SU-DHL-6 (cell line): ENCODE measurements around the gene OR6M1.

Source experiments
- H2AFZ ChIP-seq: fragments of 200-600 bp; sonication (generic); 2 replicates; pipeline ENCODE4 v1.6.1; 2014; ENCODE audit warnings: low read depth, mild to moderate bottlenecking, moderate library complexity, mixed read lengths, antibody characterized with exemption, low read length; ENCODE audit not compliant: severe bottlenecking
- H3F3A ChIP-seq: fragments of 200-600 bp; shearing (Covaris generic); 2 replicates; pipeline ENCODE4 v1.6.0; 2016; ENCODE audit warnings: antibody characterized with exemption, mild to moderate bottlenecking; ENCODE audit not compliant: insufficient read depth
- H3K27ac ChIP-seq: fragments of 200-600 bp; sonication (generic); 2 replicates; pipeline ENCODE4 v1.5.1; 2016; ENCODE audit warnings: low read depth, mild to moderate bottlenecking, low read length, moderate library complexity, mixed read lengths
- H3K27me3 ChIP-seq: fragments of 200-600 bp; sonication (generic), shearing (Covaris generic); 2 replicates; pipeline ENCODE4 v1.6.0; 2014; ENCODE audit warnings: mild to moderate bottlenecking, low read length
- H3K36me3 ChIP-seq: fragments of 200-600 bp; sonication (generic); 2 replicates; pipeline ENCODE4 v1.6.1; 2014; ENCODE audit warnings: mild to moderate bottlenecking, low read length, mixed read lengths
- H3K4me2 ChIP-seq: fragments of 300-600, 200-600 bp; shearing (Covaris generic), sonication (generic); 2 replicates; pipeline ENCODE4 v1.6.0; 2014; ENCODE audit warnings: low read length, low read depth, mild to moderate bottlenecking; ENCODE audit not compliant: poor library complexity, severe bottlenecking
- H3K4me3 ChIP-seq: fragments of 200-600 bp; sonication (generic); 2 replicates; pipeline ENCODE4 v1.5.1; 2014; ENCODE audit warnings: antibody characterized with exemption, low read length, mild to moderate bottlenecking, mixed read lengths; ENCODE audit not compliant: insufficient read depth, poor library complexity, severe bottlenecking
- H3K79me2 ChIP-seq: fragments of 200-600 bp; sonication (generic); 2 replicates; pipeline ENCODE4 v1.6.1; 2014; ENCODE audit warnings: mild to moderate bottlenecking, low read length, moderate library complexity; ENCODE audit not compliant: insufficient read depth
- H3K9ac ChIP-seq: fragments of 200-600 bp; sonication (generic); 2 replicates; pipeline ENCODE4 v1.7.0; 2014; ENCODE audit warnings: mild to moderate bottlenecking, low read length
- H3K9me2 ChIP-seq: fragments of 200-600 bp; sonication (generic); replicated peaks from 2 replicates; pipeline ENCODE4 v1.6.1; 2014; ENCODE audit warnings: low read length; ENCODE audit not compliant: insufficient read depth
- H3K9me3 ChIP-seq: fragments of 200-600 bp; sonication (generic); 2 replicates; pipeline ENCODE4 v1.6.1; 2014; ENCODE audit warnings: low read length, mixed read lengths; ENCODE audit not compliant: insufficient read depth
- H4K20me1 ChIP-seq: fragments of 200-600 bp; sonication (generic); 2 replicates; pipeline ENCODE4 v1.6.1; 2014; ENCODE audit warnings: low read depth, mild to moderate bottlenecking, antibody characterized with exemption, low read length, moderate library complexity, mixed read lengths
- CTCF ChIP-seq: fragments of 200-600 bp; sonication (generic); IDR thresholded peaks from one replicate; pipeline ENCODE4 v1.5.1; 2017; ENCODE audit warnings: antibody characterized with exemption, mild to moderate bottlenecking, low read length, moderate library complexity; ENCODE audit not compliant: insufficient read depth, poor library complexity, severe bottlenecking
- EZH2phosphoT487 ChIP-seq: fragments of 200-600 bp; sonication (generic), shearing (Covaris generic); conservative IDR thresholded peaks from 2 replicates; pipeline ENCODE4 v1.6.1; 2018; ENCODE audit warnings: mild to moderate bottlenecking, antibody characterized with exemption, low read length, moderate library complexity, mixed read lengths

Gene OR6M1

DNA sequence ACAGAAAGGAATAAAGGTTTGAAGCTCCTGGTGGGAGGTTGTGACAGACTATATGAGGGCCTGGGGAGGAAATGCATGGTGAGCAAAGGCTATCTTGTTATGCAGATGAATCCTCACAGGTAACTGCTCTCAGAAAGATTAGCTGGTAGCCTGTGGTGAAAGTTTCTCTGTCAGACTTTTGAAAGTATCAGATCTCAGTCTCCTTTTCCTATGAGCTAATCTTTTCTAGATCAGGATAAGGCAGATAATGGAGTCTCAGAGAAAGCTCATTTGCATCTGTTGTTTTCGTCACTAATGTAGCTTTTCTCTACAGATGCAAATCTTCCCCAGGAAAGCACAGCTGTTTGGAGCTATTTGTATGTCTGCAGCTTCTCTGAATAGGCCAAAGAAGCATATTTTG lies 30.9 kb downstream of the OR6M1 start:
- H4K20me1 ChIP-seq, result no peaks in the 10 kb centered on the region
- H3K4me3 ChIP-seq, result no peak overlapping the region
- no peak overlapping the region for H3K4me2 ChIP-seq
- no peaks in the 10 kb centered on the region for H3K79me2 ChIP-seq
- no peaks in the 10 kb centered on the region for H3K9me3 ChIP-seq
- no peaks in the 10 kb centered on the region for H3F3A ChIP-seq
- no peak for TF ChIP-seq EZH2phosphoT487
- TF ChIP-seq CTCF, result no peak
- H3K9ac ChIP-seq, result no peak overlapping the region
- H3K36me3 ChIP-seq, result no peaks in the 10 kb centered on the region
- no peaks in the 10 kb centered on the region for H3K9me2 ChIP-seq
- no peak overlapping the region for H2AFZ ChIP-seq
- H3K27ac ChIP-seq, result no peak overlapping the region
- no peaks in the 10 kb centered on the region for H3K27me3 ChIP-seq

DNA sequence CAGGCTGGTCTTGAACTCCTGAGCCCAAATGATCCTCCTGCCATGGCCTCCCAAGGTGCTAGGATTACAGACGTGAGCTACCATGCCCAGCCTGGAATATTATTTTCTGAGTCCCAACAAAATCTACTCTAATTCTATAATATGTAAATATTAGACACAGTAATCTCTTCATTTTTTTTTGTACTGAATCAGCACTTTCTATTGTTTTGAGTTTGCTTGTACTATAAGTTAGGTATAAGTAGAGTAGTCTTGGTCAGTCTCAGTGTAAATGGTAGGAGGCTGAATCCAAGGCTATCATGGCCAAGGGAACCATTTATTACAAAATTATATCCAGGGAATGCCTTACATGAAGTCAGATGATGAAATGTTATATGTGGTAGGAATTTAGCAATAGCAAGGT lies 32.2 kb downstream of the OR6M1 start:
- H3K36me3 ChIP-seq, result no peaks in the 10 kb centered on the region
- H3K27ac ChIP-seq, result no peak overlapping the region
- no peaks in the 10 kb centered on the region for H4K20me1 ChIP-seq
- H3K9ac ChIP-seq, result no peak overlapping the region
- H3F3A ChIP-seq, result no peaks in the 10 kb centered on the region
- H3K9me2 ChIP-seq, result no peaks in the 10 kb centered on the region
- H3K4me2 ChIP-seq, result no peak overlapping the region
- H2AFZ ChIP-seq, result no peak overlapping the region
- H3K4me3 ChIP-seq, result no peak overlapping the region
- TF ChIP-seq EZH2phosphoT487, result no peak
- no peak for TF ChIP-seq CTCF
- H3K27me3 ChIP-seq, result no peaks in the 10 kb centered on the region
- no peaks in the 10 kb centered on the region for H3K79me2 ChIP-seq
- H3K9me3 ChIP-seq, result no peaks in the 10 kb centered on the region

DNA sequence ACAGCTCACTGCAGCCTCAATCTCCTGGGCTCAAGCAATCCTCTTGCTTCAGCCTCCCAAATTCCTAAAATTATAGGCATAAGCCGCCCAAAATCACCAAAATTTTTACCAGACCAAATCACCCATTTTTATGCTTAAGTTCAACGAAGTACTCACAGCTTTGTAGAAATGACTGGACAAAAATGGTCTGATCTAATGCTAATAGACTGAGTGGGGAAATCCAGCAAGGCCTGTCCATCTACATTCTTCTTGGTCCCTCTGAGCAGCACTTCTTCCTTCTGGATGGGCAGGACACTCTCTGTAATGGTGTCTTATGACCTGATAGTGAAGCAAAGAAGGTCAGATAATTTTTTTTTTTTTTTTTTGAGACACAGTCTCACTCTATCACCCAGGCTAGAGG lies 33.1 kb downstream of the OR6M1 start:
- H3F3A ChIP-seq, result no peaks in the 10 kb centered on the region
- H3K27me3 ChIP-seq, result no peaks in the 10 kb centered on the region
- no peak overlapping the region for H2AFZ ChIP-seq
- no peaks in the 10 kb centered on the region for H4K20me1 ChIP-seq
- H3K36me3 ChIP-seq, result no peaks in the 10 kb centered on the region
- TF ChIP-seq EZH2phosphoT487 (no peak), CTCF (no peak)
- H3K9ac ChIP-seq, result no peak overlapping the region
- H3K4me2 ChIP-seq, result no peak overlapping the region
- no peaks in the 10 kb centered on the region for H3K9me2 ChIP-seq
- H3K79me2 ChIP-seq, result no peaks in the 10 kb centered on the region
- no peak overlapping the region for H3K27ac ChIP-seq
- no peaks in the 10 kb centered on the region for H3K9me3 ChIP-seq
- no peak overlapping the region for H3K4me3 ChIP-seq

DNA sequence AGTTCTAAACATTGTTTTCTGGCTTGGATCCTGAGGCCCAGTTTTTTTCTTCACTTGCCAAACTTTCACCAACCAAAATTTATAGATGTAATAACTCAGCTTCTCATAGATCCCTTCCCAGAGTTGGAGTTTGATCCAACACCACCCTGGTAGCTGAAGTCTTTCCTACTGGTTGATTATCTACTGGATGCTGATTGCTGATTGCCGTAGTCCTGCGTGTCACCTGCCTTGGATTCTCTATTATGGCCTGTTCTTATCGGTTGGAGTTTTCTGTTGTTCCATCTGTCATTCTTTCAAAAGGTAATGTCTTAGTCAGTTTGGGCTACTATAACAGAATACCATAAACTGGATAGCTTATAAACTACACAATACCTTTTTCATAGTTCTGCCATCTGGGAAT lies 34.5 kb downstream of the OR6M1 start:
- Histone ChIP-seq H4K20me1 (no peaks in the 10 kb centered on the region), H3K79me2 (no peaks in the 10 kb centered on the region), H3K9me3 (no peaks in the 10 kb centered on the region), H3K9ac (no peak overlapping the region), H3K9me2 (no peaks in the 10 kb centered on the region), H2AFZ (no peak overlapping the region), H3K36me3 (no peaks in the 10 kb centered on the region), H3K27ac (no peak overlapping the region), H3K4me3 (no peak overlapping the region), H3K27me3 (no peaks in the 10 kb centered on the region), H3F3A (no peaks in the 10 kb centered on the region), H3K4me2 (no peak overlapping the region)
- no peak for TF ChIP-seq EZH2phosphoT487
- TF ChIP-seq CTCF, result no peak
